Neural cell (in vitro differentiated cells): ENCODE results near the gene NEBL. TPM values are rescaled to one million over a fixed set of nuclear protein-coding genes. Genes with fewer than 3 reads are reported as not detected.

Source experiments
- H2AFZ ChIP-seq: fragments of 200-600, 300-800 bp; sonication (generic), shearing (Covaris generic); 2 replicates; pipeline ENCODE4 v1.6.0; 2014; ENCODE audit warnings: low read depth, mild to moderate bottlenecking, antibody characterized with exemption, low read length, moderate library complexity
- H3F3A ChIP-seq: fragments of 200-600 bp; shearing (Covaris generic); 2 replicates; pipeline ENCODE4 v1.6.1; 2016; ENCODE audit warnings: mild to moderate bottlenecking, moderate library complexity, mixed read lengths, antibody characterized with exemption, low read length; ENCODE audit not compliant: insufficient read depth, poor library complexity, severe bottlenecking
- H3K27ac ChIP-seq: fragments of 200-600, 300-800 bp; sonication (generic), shearing (Covaris generic); 2 replicates; pipeline ENCODE4 v1.5.1; 2014; ENCODE audit warnings: mild to moderate bottlenecking, low read length, moderate library complexity
- H3K27me3 ChIP-seq: fragments of 300-800, 200-600 bp; sonication (generic), shearing (Covaris generic); 2 replicates; pipeline ENCODE4 v1.6.0; 2014; ENCODE audit warnings: mild to moderate bottlenecking, low read depth, low read length, moderate library complexity; ENCODE audit not compliant: insufficient read depth
- H3K36me3 ChIP-seq: fragments of 300-800, 200-600 bp; sonication (generic), shearing (Covaris generic); 2 replicates; pipeline ENCODE4 v1.5.1; 2014; ENCODE audit warnings: mild to moderate bottlenecking, antibody characterized with exemption, low read length, moderate library complexity; ENCODE audit not compliant: insufficient read depth
- H3K4me2 ChIP-seq: fragments of 300-800, 200-600 bp; sonication (generic), shearing (Covaris generic); 2 replicates; pipeline ENCODE4 v1.6.0; 2014; ENCODE audit warnings: mild to moderate bottlenecking, low read length
- H3K4me3 ChIP-seq: fragments of 300-800, 200-600 bp; sonication (generic), shearing (Covaris generic); 2 replicates; pipeline ENCODE4 v1.5.1; 2014; ENCODE audit warnings: mild to moderate bottlenecking, low read length, moderate library complexity
- H3K79me2 ChIP-seq: fragments of 200-600 bp; shearing (Covaris generic); replicated peaks from 2 replicates; pipeline ENCODE4 v1.6.0; 2014; ENCODE audit warnings: mild to moderate bottlenecking, low read length, moderate library complexity; ENCODE audit not compliant: insufficient read depth
- H3K9ac ChIP-seq: fragments of 300-800, 200-600 bp; sonication (generic), shearing (Covaris generic); 2 replicates; pipeline ENCODE4 v1.6.1; 2016; ENCODE audit warnings: mild to moderate bottlenecking, low read length, mixed read lengths
- H3K9me2 ChIP-seq: fragments of 200-600 bp; shearing (Covaris generic); 2 replicates; pipeline ENCODE4 v1.6.1; 2016; ENCODE audit warnings: mild to moderate bottlenecking, low read length, mixed read lengths; ENCODE audit not compliant: insufficient read depth
- H3K9me3 ChIP-seq: fragments of 200-600, 300-800 bp; sonication (generic), shearing (Covaris generic); 2 replicates; pipeline ENCODE4 v1.6.1; 2016; ENCODE audit warnings: mild to moderate bottlenecking, mixed run types, low read length, moderate library complexity, mixed read lengths
- H4K20me1 ChIP-seq: fragments of 200-600 bp; shearing (Covaris generic); 2 replicates; pipeline ENCODE4 v1.6.1; 2016; ENCODE audit warnings: mild to moderate bottlenecking, mixed run types; ENCODE audit not compliant: insufficient read depth
- EP300 ChIP-seq: fragments of 450-650 bp; conservative IDR thresholded peaks from 2 replicates; pipeline ENCODE4 v1.6.1; 2014; ENCODE audit warnings: antibody characterized with exemption, mild to moderate bottlenecking, moderate library complexity; ENCODE audit not compliant: poor library complexity, severe bottlenecking
- EZH2 ChIP-seq: fragments of 200-600, 300-800 bp; shearing (Covaris generic), sonication (generic); IDR thresholded peaks from 2 replicates; pipeline ENCODE4 v1.6.1; 2014; ENCODE audit warnings: antibody characterized with exemption, low read length, borderline replicate concordance, mild to moderate bottlenecking; ENCODE audit not compliant: insufficient read depth, poor library complexity, severe bottlenecking
- MXI1 ChIP-seq: fragments of 450-650 bp; conservative IDR thresholded peaks from 2 replicates; pipeline ENCODE4 v1.6.1; 2014; ENCODE audit warnings: antibody characterized with exemption, mild to moderate bottlenecking; ENCODE audit not compliant: poor library complexity, severe bottlenecking
- POLR2AphosphoS5 ChIP-seq: IDR thresholded peaks from 2 replicates; pipeline ENCODE4 v1.6.1; 2012
- RAD21 ChIP-seq: fragments of 450-650 bp; conservative IDR thresholded peaks from 2 replicates; pipeline ENCODE4 v1.6.1; 2014; ENCODE audit warnings: antibody characterized with exemption, mild to moderate bottlenecking, moderate library complexity
- SMC3 ChIP-seq: fragments of 450-650 bp; conservative IDR thresholded peaks from 2 replicates; pipeline ENCODE4 v1.6.1; 2014; ENCODE audit warnings: antibody characterized with exemption, mild to moderate bottlenecking, moderate library complexity; ENCODE audit not compliant: poor library complexity
- TAF1 ChIP-seq: IDR thresholded peaks from 2 replicates; pipeline ENCODE4 v1.6.1; 2012; ENCODE audit warnings: low read depth
- polyA plus RNA-seq: library from polyadenylated mRNA; depleted of rRNA; stranded (reverse); fragments of >200 nt; gene quantifications from 2 replicates; pipeline ENCODE4 v1.2.3, GENCODE V29; 2014
- TF ChIP-seq, protein P1 (sequence below): fragments of 450-650 bp; IDR thresholded peaks from 2 replicates; pipeline ENCODE4 v1.5.1; 2014; ENCODE audit warnings: antibody characterized with exemption, mild to moderate bottlenecking, moderate library complexity; ENCODE audit not compliant: poor library complexity, severe bottlenecking
- TF ChIP-seq, protein P2 (sequence below): IDR thresholded peaks from 2 replicates; pipeline ENCODE4 v1.6.1; 2012; ENCODE audit warnings: borderline replicate concordance

The NEBL gene
- polyA plus RNA-seq, 1 donor from 2014 or later = 16.3 TPM

DNA sequence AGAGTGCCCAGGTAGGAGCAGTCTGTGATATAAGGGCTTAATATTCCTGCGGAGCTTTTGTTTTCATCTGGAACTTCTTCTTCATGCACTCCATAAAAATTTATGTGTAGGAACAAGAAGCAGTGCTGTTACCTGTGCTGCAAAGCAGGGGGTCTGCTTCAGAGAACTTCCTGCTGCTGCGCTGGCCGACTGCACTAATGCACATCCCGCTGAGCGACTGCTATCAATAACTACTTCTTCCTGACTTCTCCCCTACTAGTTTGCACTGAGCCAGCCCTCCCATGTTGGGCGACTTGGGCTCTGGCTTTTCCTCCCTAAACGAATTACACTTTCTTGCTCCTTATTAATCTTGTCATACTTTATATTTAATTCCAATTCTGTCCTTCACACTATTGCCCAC, 150.3 kb downstream of the NEBL start:
- no peak overlapping the region for H3K9ac ChIP-seq
- no peak overlapping the region for H3K27ac ChIP-seq
- no peaks in the 10 kb centered on the region for H3K36me3 ChIP-seq
- no peaks in the 10 kb centered on the region for H3F3A ChIP-seq
- no peaks in the 10 kb centered on the region for H3K27me3 ChIP-seq
- no peaks in the 10 kb centered on the region for H3K9me2 ChIP-seq
- no peak overlapping the region for H2AFZ ChIP-seq
- TF ChIP-seq MXI1 (no peak), EZH2 (no peak), TAF1 (no peak), RAD21 (no peak), POLR2AphosphoS5 (no peak), SMC3 (no peak), EP300 (no peak)
- TF ChIP-seq, protein P1, sequence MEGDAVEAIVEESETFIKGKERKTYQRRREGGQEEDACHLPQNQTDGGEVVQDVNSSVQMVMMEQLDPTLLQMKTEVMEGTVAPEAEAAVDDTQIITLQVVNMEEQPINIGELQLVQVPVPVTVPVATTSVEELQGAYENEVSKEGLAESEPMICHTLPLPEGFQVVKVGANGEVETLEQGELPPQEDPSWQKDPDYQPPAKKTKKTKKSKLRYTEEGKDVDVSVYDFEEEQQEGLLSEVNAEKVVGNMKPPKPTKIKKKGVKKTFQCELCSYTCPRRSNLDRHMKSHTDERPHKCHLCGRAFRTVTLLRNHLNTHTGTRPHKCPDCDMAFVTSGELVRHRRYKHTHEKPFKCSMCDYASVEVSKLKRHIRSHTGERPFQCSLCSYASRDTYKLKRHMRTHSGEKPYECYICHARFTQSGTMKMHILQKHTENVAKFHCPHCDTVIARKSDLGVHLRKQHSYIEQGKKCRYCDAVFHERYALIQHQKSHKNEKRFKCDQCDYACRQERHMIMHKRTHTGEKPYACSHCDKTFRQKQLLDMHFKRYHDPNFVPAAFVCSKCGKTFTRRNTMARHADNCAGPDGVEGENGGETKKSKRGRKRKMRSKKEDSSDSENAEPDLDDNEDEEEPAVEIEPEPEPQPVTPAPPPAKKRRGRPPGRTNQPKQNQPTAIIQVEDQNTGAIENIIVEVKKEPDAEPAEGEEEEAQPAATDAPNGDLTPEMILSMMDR = no peak
- TF ChIP-seq, protein P2, sequence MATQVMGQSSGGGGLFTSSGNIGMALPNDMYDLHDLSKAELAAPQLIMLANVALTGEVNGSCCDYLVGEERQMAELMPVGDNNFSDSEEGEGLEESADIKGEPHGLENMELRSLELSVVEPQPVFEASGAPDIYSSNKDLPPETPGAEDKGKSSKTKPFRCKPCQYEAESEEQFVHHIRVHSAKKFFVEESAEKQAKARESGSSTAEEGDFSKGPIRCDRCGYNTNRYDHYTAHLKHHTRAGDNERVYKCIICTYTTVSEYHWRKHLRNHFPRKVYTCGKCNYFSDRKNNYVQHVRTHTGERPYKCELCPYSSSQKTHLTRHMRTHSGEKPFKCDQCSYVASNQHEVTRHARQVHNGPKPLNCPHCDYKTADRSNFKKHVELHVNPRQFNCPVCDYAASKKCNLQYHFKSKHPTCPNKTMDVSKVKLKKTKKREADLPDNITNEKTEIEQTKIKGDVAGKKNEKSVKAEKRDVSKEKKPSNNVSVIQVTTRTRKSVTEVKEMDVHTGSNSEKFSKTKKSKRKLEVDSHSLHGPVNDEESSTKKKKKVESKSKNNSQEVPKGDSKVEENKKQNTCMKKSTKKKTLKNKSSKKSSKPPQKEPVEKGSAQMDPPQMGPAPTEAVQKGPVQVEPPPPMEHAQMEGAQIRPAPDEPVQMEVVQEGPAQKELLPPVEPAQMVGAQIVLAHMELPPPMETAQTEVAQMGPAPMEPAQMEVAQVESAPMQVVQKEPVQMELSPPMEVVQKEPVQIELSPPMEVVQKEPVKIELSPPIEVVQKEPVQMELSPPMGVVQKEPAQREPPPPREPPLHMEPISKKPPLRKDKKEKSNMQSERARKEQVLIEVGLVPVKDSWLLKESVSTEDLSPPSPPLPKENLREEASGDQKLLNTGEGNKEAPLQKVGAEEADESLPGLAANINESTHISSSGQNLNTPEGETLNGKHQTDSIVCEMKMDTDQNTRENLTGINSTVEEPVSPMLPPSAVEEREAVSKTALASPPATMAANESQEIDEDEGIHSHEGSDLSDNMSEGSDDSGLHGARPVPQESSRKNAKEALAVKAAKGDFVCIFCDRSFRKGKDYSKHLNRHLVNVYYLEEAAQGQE = no peak
- no peak overlapping the region for H3K4me2 ChIP-seq
- H3K79me2 ChIP-seq = no peaks in the 10 kb centered on the region
- no peaks in the 10 kb centered on the region for H4K20me1 ChIP-seq
- no peak overlapping the region for H3K4me3 ChIP-seq
- no peaks in the 10 kb centered on the region for H3K9me3 ChIP-seq

DNA sequence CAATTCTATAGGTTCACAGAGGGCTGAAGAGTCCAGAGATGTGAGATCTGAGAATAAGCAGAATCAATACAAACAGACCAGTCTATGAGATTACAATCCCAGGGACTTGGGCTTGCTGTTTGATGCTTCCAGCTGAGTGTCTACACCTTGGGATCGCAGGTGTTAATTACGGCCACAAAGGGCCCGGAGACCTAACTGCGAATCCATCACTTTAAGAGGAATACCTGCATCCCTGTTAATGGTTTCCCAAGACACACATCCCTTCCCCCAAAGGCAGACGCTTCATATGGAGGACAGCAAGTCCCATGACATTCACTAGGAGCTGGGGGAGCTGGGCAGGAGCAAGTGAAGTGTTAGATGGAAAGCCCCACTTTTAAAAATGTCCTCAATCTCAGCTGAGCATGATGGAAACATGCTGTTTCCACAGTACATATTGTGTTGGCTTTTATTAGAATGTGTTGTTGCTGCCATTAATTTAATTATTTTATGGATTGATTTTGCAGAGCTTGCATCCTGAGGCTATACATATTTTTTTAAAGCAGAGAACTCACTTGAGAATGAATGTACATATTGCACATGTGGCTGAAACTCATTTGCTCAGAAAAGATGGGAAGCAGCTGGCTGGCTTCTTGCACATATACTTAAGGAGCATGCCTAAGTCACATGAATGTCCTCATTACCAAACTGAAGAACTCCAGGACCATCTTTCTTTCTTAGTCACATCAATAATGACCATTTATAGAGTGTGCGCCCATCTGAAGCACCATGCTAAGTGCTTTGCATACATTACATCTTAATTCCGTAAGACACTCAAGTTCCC, 151.3 kb downstream of the NEBL start:
- no peak overlapping the region for H3K27ac ChIP-seq
- H3K36me3 ChIP-seq = no peaks in the 10 kb centered on the region
- H4K20me1 ChIP-seq = no peaks in the 10 kb centered on the region
- H3K27me3 ChIP-seq = no peaks in the 10 kb centered on the region
- H3K9ac ChIP-seq = no peak overlapping the region
- no peaks in the 10 kb centered on the region for H3K9me3 ChIP-seq
- no peak for TF ChIP-seq RAD21
- TF ChIP-seq POLR2AphosphoS5 = no peak
- TF ChIP-seq TAF1 = no peak
- TF ChIP-seq MXI1 = no peak
- TF ChIP-seq, protein P2 = no peak
- TF ChIP-seq, protein P1 = no peak
- TF ChIP-seq SMC3 = no peak
- TF ChIP-seq EZH2 = no peak
- TF ChIP-seq EP300 = no peak
- H3K4me3 ChIP-seq = no peak overlapping the region
- H3K9me2 ChIP-seq = no peaks in the 10 kb centered on the region
- no peaks in the 10 kb centered on the region for H3K79me2 ChIP-seq
- H2AFZ ChIP-seq = no peak overlapping the region
- no peaks in the 10 kb centered on the region for H3F3A ChIP-seq
- no peak overlapping the region for H3K4me2 ChIP-seq
